Dedifferentiated amniotic fluid mesenchymal stem cell (primary cell): ENCODE data around the gene IQSEC1.
"Not testable (repeated sequence)": the region's sequence is repeated elsewhere in the genome, so short reads cannot be mapped to it uniquely, and the experiment has no call there.

Source experiments
- DNase-seq: peaks from one replicate; pipeline ENCODE4 v3.0.0-alpha.2; 2016; ENCODE audit errors: extremely low spot score

Gene IQSEC1

GRCh38 chr3:12878141-12878574 is 195.1 kb downstream of the IQSEC1 start:
- DNase-seq: no peak

GRCh38 chr3:12877040-12877439 is 196.2 kb downstream of the IQSEC1 start:
- DNase-seq: no peak

- DNase-seq: no peak
Observed at GRCh38 chr3:12875857-12876836, 197.1 kb downstream of the IQSEC1 start.

- DNase-seq: no peak
Observed at GRCh38 chr3:12871404-12871983, 201.7 kb downstream of the IQSEC1 start.

GRCh38 chr3:12870942-12871341 is 202.3 kb downstream of the IQSEC1 start:
- DNase-seq: peak; percentile 17

- DNase-seq: no peak
Observed at GRCh38 chr3:12869035-12869621, 204.1 kb downstream of the IQSEC1 start.

- peak; percentile 88 for DNase-seq
Observed at GRCh38 chr3:12868039-12869034, 204.9 kb downstream of the IQSEC1 start.

GRCh38 chr3:12866836-12867235 is 206.4 kb downstream of the IQSEC1 start:
- no peak for DNase-seq

GRCh38 chr3:12865271-12865670 is 208.0 kb downstream of the IQSEC1 start:
- no peak for DNase-seq

- no peak for DNase-seq
Observed at GRCh38 chr3:12862387-12862786, 210.8 kb downstream of the IQSEC1 start.

- DNase-seq: no peak
Observed at GRCh38 chr3:12861611-12862010, 211.6 kb downstream of the IQSEC1 start.

- no peak for DNase-seq
Observed at GRCh38 chr3:12859840-12860239, 213.4 kb downstream of the IQSEC1 start.

GRCh38 chr3:12856626-12857025 is 216.6 kb downstream of the IQSEC1 start:
- no peak for DNase-seq

- DNase-seq: no peak
Observed at GRCh38 chr3:12854565-12854964, 218.7 kb downstream of the IQSEC1 start.

- not testable (repeated sequence) for DNase-seq
Observed at GRCh38 chr3:12853847-12854246, 219.4 kb downstream of the IQSEC1 start.

GRCh38 chr3:12852201-12852600 is 221.0 kb downstream of the IQSEC1 start:
- DNase-seq: no peak
